H1 (cell line): ENCODE measurements around the gene UCP1. TPM values are rescaled to one million over a fixed set of nuclear protein-coding genes. Genes with fewer than 3 reads are reported as not detected.

ENCODE experiments used
- CTCF ChIA-PET: fragments of 300-600 bp; sonication (Branson Sonifier 250); formaldehyde crosslinking; loops from one replicate; lab custom pipeline; 2021; ENCODE audit not compliant: partially characterized antibody; lab: Charles Lee
- POLR2A ChIA-PET: fragments of 300-600 bp; sonication (Branson Sonifier 250); formaldehyde crosslinking; loops from one replicate; lab custom pipeline; 2021; ENCODE audit warnings: inconsistent platforms; ENCODE audit not compliant: partially characterized antibody; lab: Charles Lee
- DNase-seq, 2 experiments: peaks; one replicate each; pipeline versions ENCODE4 v3.0.0 to v3.0.0-alpha.2; 2010 to 2022; ENCODE audit warnings: low spot score in 2 of 2, low read depth in 1 of 2, mixed read lengths in 1 of 2
- FAIRE-seq: peaks from 2 replicates; lab custom pipeline; 2011; peaks lifted over from hg19 to GRCh38; lab: Jason Lieb, UNC
- H2AFZ ChIP-seq: 2 replicates; pipeline ENCODE4 v1.8.1; 2012; ENCODE audit warnings: low read length, inconsistent platforms
- H2AK5ac ChIP-seq: 2 replicates; pipeline ENCODE4 v1.6.1; 2013; ENCODE audit warnings: low read depth, low read length
- H2BK120ac ChIP-seq: replicated peaks from 2 replicates; pipeline ENCODE3; 2013; ENCODE audit warnings: low read depth, low read length, inconsistent platforms
- H2BK12ac ChIP-seq: 2 replicates; pipeline ENCODE4 v1.6.1; 2013; ENCODE audit warnings: low read depth, low read length
- H2BK15ac ChIP-seq: 2 replicates; pipeline ENCODE4 v1.6.1; 2013; ENCODE audit warnings: low read length
- H2BK20ac ChIP-seq: 2 replicates; pipeline ENCODE4 v1.6.1; 2013; ENCODE audit warnings: low read length
- H2BK5ac ChIP-seq: 2 replicates; pipeline ENCODE4 v1.6.1; 2013; ENCODE audit warnings: low read depth, low read length
- H3K14ac ChIP-seq: 2 replicates; pipeline ENCODE4 v1.6.1; 2013; ENCODE audit warnings: inconsistent platforms; ENCODE audit not compliant: insufficient read length
- H3K18ac ChIP-seq: 2 replicates; pipeline ENCODE4 v1.6.1; 2013; ENCODE audit warnings: low read length; ENCODE audit errors: extremely low read depth
- H3K23ac ChIP-seq: 2 replicates; pipeline ENCODE4 v1.6.1; 2013; ENCODE audit warnings: inconsistent platforms; ENCODE audit not compliant: insufficient read length
- H3K23me2 ChIP-seq: 2 replicates; pipeline ENCODE4 v1.6.1; 2013; ENCODE audit warnings: low read depth, low read length
- H3K27ac ChIP-seq: 2 replicates; pipeline ENCODE4 v1.6.1; 2011; ENCODE audit warnings: low read depth, low read length, inconsistent platforms
- H3K27me3 ChIP-seq, 4 experiments: replicated peaks in 1 of 4; 1 replicate in 1 of 4; 2 replicates in 3 of 4; pipeline versions ENCODE4 v1.6.1 to v1.8.1; 2011 to 2013; ENCODE audit warnings: low read length in 3 of 4, mild to moderate bottlenecking in 3 of 4, inconsistent platforms in 2 of 4, mixed read lengths in 2 of 4, moderate library complexity in 1 of 4; ENCODE audit not compliant: control insufficient read depth in 3 of 4, insufficient read depth in 3 of 4; ENCODE audit errors: extremely low read depth in 1 of 4
- H3K36me3 ChIP-seq, 4 experiments: 2 replicates each; pipeline versions ENCODE4 v1.6.1 to v1.8.1; 2011 to 2013; ENCODE audit warnings: mild to moderate bottlenecking in 4 of 4, low read length in 3 of 4, moderate library complexity in 2 of 4, control low read depth in 1 of 4, inconsistent platforms in 1 of 4; ENCODE audit not compliant: insufficient read depth in 4 of 4, control insufficient read depth in 2 of 4
- H3K4ac ChIP-seq: replicated peaks from 2 replicates; pipeline ENCODE3; 2013; ENCODE audit warnings: low read length, low read depth, mixed read lengths, inconsistent platforms; ENCODE audit not compliant: insufficient read length
- H3K4me1 ChIP-seq, 4 experiments: replicated peaks in 1 of 4; 1 replicate in 1 of 4; 2 replicates in 3 of 4; pipeline versions ENCODE4 v1.6.1 to v1.8.1; 2011 to 2013; ENCODE audit warnings: low read length in 3 of 4, inconsistent platforms in 2 of 4, mixed read lengths in 1 of 4; ENCODE audit not compliant: insufficient read depth in 4 of 4, control insufficient read depth in 3 of 4
- H3K4me2 ChIP-seq, 2 experiments: 2 replicates each; pipeline versions ENCODE4 v1.6.1 to v1.8.1; 2011 to 2013; ENCODE audit warnings: low read depth in 2 of 2, low read length in 2 of 2, control low read depth in 1 of 2, inconsistent platforms in 1 of 2, mild to moderate bottlenecking in 1 of 2; ENCODE audit not compliant: insufficient read depth in 1 of 2
- H3K4me3 ChIP-seq, 4 experiments: fragments of 200-600, 300-600 bp in 1 of 4; sonication (generic), shearing (Covaris generic), sonication (Bioruptor Twin) in 1 of 4; 2 replicates each; pipeline versions ENCODE4 v1.5.1 to v1.8.1; 2011 to 2016; ENCODE audit warnings: low read length in 4 of 4, low read depth in 3 of 4, control low read depth in 2 of 4, inconsistent platforms in 2 of 4, mild to moderate bottlenecking in 2 of 4, mixed read lengths in 1 of 4, moderate library complexity in 1 of 4; ENCODE audit not compliant: insufficient read depth in 2 of 4; ENCODE audit errors: extremely low read depth in 1 of 4
- H3K56ac ChIP-seq: replicated peaks from 2 replicates; pipeline ENCODE3; 2013; ENCODE audit warnings: low read depth, mild to moderate bottlenecking, mixed read lengths, low read length, inconsistent platforms; ENCODE audit not compliant: insufficient read length
- H3K79me1 ChIP-seq: 2 replicates; pipeline ENCODE4 v1.6.1; 2013; ENCODE audit warnings: low read depth, low read length, control low read depth
- H3K79me2 ChIP-seq, 2 experiments: 2 replicates each; pipeline versions ENCODE4 v1.6.1 to v1.8.1; 2012 to 2013; ENCODE audit warnings: low read length in 2 of 2, mild to moderate bottlenecking in 2 of 2, inconsistent platforms in 1 of 2; ENCODE audit not compliant: insufficient read depth in 2 of 2, control insufficient read depth in 1 of 2
- H3K9ac ChIP-seq, 4 experiments: replicated peaks in 1 of 4; 1 replicate in 1 of 4; 2 replicates in 3 of 4; pipeline versions ENCODE4 v1.6.1 to v1.8.1; 2011 to 2013; ENCODE audit warnings: low read depth in 3 of 4, low read length in 3 of 4, control low read depth in 2 of 4, mild to moderate bottlenecking in 2 of 4, moderate library complexity in 2 of 4, inconsistent platforms in 1 of 4; ENCODE audit errors: extremely low read depth in 1 of 4
- H3K9me3 ChIP-seq, 2 experiments: 2 replicates each; pipeline versions ENCODE4 v1.6.1 to v1.8.1; 2012 to 2013; ENCODE audit warnings: mild to moderate bottlenecking in 2 of 2, moderate library complexity in 2 of 2, control low read depth in 1 of 2, inconsistent platforms in 1 of 2, low read depth in 1 of 2, low read length in 1 of 2, mixed read lengths in 1 of 2; ENCODE audit not compliant: insufficient read depth in 2 of 2
- H4K20me1 ChIP-seq, 2 experiments: replicated peaks in 1 of 2; 2 replicates each; pipeline versions ENCODE3 to v1.8.1; 2011 to 2013; ENCODE audit warnings: inconsistent platforms in 2 of 2, low read length in 2 of 2, mild to moderate bottlenecking in 1 of 2; ENCODE audit not compliant: insufficient read depth in 2 of 2, control insufficient read depth in 1 of 2
- H4K5ac ChIP-seq: 2 replicates; pipeline ENCODE4 v1.6.1; 2013; ENCODE audit warnings: low read length, low read depth, mixed read lengths, inconsistent platforms; ENCODE audit not compliant: insufficient read length
- H4K8ac ChIP-seq: 2 replicates; pipeline ENCODE4 v1.8.0; 2013; ENCODE audit warnings: mild to moderate bottlenecking, moderate library complexity, low read length, inconsistent platforms; ENCODE audit not compliant: insufficient read depth; ENCODE audit errors: extremely low read depth
- H4K91ac ChIP-seq: replicated peaks from 2 replicates; pipeline ENCODE3; 2013; ENCODE audit warnings: low read length, mixed read lengths, inconsistent platforms; ENCODE audit not compliant: insufficient read length
- CHD1 ChIP-seq: IDR thresholded peaks from 2 replicates; pipeline ENCODE4 v1.6.1; 2012; ENCODE audit warnings: low read depth, low read length, improper control_type of control experiment
- CHD2 ChIP-seq: IDR thresholded peaks from 2 replicates; pipeline ENCODE4 v1.6.1; 2012; ENCODE audit warnings: low read length, improper control_type of control experiment
- E2F6 ChIP-seq: IDR thresholded peaks from 2 replicates; pipeline ENCODE4 v1.6.1; 2012; ENCODE audit warnings: inconsistent platforms
- MAFK ChIP-seq: IDR thresholded peaks from 2 replicates; pipeline ENCODE4 v1.6.1; 2012; ENCODE audit warnings: low read depth, mild to moderate bottlenecking, improper control_type of control experiment, low read length
- RAD21 ChIP-seq, 2 experiments: IDR thresholded peaks in 1 of 2; conservative IDR thresholded peaks in 1 of 2; 2 replicates each; pipeline ENCODE4 v1.6.1; 2011; ENCODE audit warnings: low read depth in 2 of 2, low read length in 2 of 2, improper control_type of control experiment in 1 of 2, inconsistent platforms in 1 of 2, mild to moderate bottlenecking in 1 of 2, moderate library complexity in 1 of 2
- RBBP5 ChIP-seq: IDR thresholded peaks from 2 replicates; pipeline ENCODE4 v1.7.1; 2012; ENCODE audit warnings: low read depth, mild to moderate bottlenecking, inconsistent platforms, low read length, moderate library complexity, borderline replicate concordance
- RNF2 ChIP-seq: fragments of 200-900, 300-1000 bp; sonication (generic); IDR thresholded peaks from 2 replicates; pipeline ENCODE4 v1.7.1; 2016; ENCODE audit warnings: borderline replicate concordance, low read depth, mild to moderate bottlenecking, antibody characterized with exemption, low read length; ENCODE audit not compliant: poor library complexity, severe bottlenecking; ENCODE audit errors: missing control alignments
- WGBS, 2 experiments: shearing (Covaris generic) in 1 of 2; methylation state at CpG; one replicate each; pipeline versions ENCODE4 v1.1.6 to v1.1.7; 2013 to 2015; ENCODE audit warnings: low lambda C conversion rate in 2 of 2, mixed read lengths in 2 of 2, inconsistent platforms in 1 of 2, low coverage in 1 of 2, missing lambda C conversion rate in 1 of 2; ENCODE audit not compliant: insufficient replicate concordance in 2 of 2, insufficient coverage in 1 of 2, insufficient read length in 1 of 2; ENCODE audit errors: extremely low coverage in 1 of 2, missing lambda C conversion rate in 1 of 2; 5-methylcytosine and 5-hydroxymethylcytosine counted together
- long read RNA-seq, 2 experiments: library from RNA in 1 of 2; library from capped mRNA in 1 of 2; stranded (forward); transcript quantifications; one replicate each; pipeline ENCODE4 v2.0.0, GENCODE V29; 2021; ENCODE audit warnings: inconsistent platforms in 1 of 2
- polyA minus RNA-seq, 3 experiments: library from RNA; depleted of rRNA, polyadenylated mRNA; stranded (reverse); fragments of >200 nt; gene quantifications; 1 replicate in 2 of 3; 2 replicates in 1 of 3; pipeline ENCODE4 v1.2.3, GENCODE V29; 2011
- polyA plus RNA-seq, 7 experiments: library from polyadenylated mRNA; depleted of rRNA in 3 of 7; stranded (reverse) in 5 of 7; unstranded in 2 of 7; fragments of >200 nt in 5 of 7; fragments of 200-250 nt in 2 of 7; gene quantifications; 1 replicate in 5 of 7; 2 replicates in 1 of 7; 4 replicates in 1 of 7; pipeline versions ENCODE4 v1.2.1 to v1.2.3, GENCODE V29; 2011 to 2013; ENCODE audit warnings: missing spikeins in 2 of 7, mixed read lengths in 2 of 7
- total RNA-seq: library from RNA; stranded (reverse); fragmentation: NEBNext Ultra II Directional; extraction: Animal tissue kit (Norgen Biotek cat#: 25700); gene quantifications from 2 replicates; pipeline ENCODE4 v1.2.1, GENCODE V29; 2021

The UCP1 gene
- total RNA-seq (0.20 and 0.29 TPM in 2 replicates), polyA plus RNA-seq (2011; rRNA removed) (0.22 and 0.44 TPM in 2 replicates), polyA minus RNA-seq (2011; rRNA and poly(A)+ RNA removed) (0.19 and 0.63 TPM in 2 replicates)
- 0.32 TPM for polyA plus RNA-seq (2011; cell fraction: cytosol; rRNA removed)
- polyA plus RNA-seq (2011; cell fraction: nucleus; rRNA removed): 0.31 TPM
- 0.20 to 0.65 TPM (median 0.46 TPM) in 4 replicates for polyA plus RNA-seq (2012, experiment 1 of 2)
- 0.20 TPM for polyA plus RNA-seq (2012, experiment 2 of 2)
- 0.18 TPM for polyA plus RNA-seq (2013, experiment 1 of 2)
- polyA plus RNA-seq (2013, experiment 2 of 2): 0.07 TPM
- not detected for polyA minus RNA-seq (2011; cell fraction: cytosol; rRNA and poly(A)+ RNA removed)
- polyA minus RNA-seq (2011; cell fraction: nucleus; rRNA and poly(A)+ RNA removed): not detected
- long read RNA-seq, experiment 1: 0 reads
- long read RNA-seq, experiment 2: 0 reads

- ChIA-PET POLR2A (interaction anchor here (0.6 to 2.6 kb wide), 6 partner anchors 8 to 183 kb away, joined by 3 to 8 read pairs (median 3); no protein-coding TSS in a partner anchor), CTCF (interaction anchor here (0.6 to 2.2 kb wide), 14 partner anchors 12 to 784 kb away, joined by 3 to 11 read pairs (median 4); partner anchors contain the start of genes ELMOD2 and TBC1D9)
- Histone ChIP-seq H3K56ac (no peak within 1 kb of the TSS), H3K4ac (no peak within 1 kb of the TSS), H3K36me3 (no peaks in the 10 kb centered on the region), H2BK20ac (no peak within 1 kb of the TSS), H4K20me1 (no peaks in the 10 kb centered on the region), H2BK120ac (no peak within 1 kb of the TSS), H3K9ac (peak within 1 kb of the TSS in 1 of 4 experiments; percentile 44; a peak in 2 of 7 replicates), H4K8ac (peak within 1 kb of the TSS; percentile 11), H3K23ac (no peak within 1 kb of the TSS), H2BK12ac (peak within 1 kb of the TSS; percentile 30; the same call in 1 of the 2 replicates), H3K79me1 (no peaks in the 10 kb centered on the region), H3K79me2 (no peaks in the 10 kb centered on the region), H3K18ac (no peak within 1 kb of the TSS), H3K9me3 (peaks cover 0 to 3% of the 10 kb centered on the region in 2 experiments; a peak in 1 of 4 replicates), H2BK5ac (no peak within 1 kb of the TSS), H4K5ac (no peak within 1 kb of the TSS), H2BK15ac (0 out of 2 replicates have a peak within 1 kb of the TSS, but pooled peaks have one; percentile 34), H3K4me3 (peak within 1 kb of the TSS; percentile 45 to 64 (median 56)), H3K27ac (no peak within 1 kb of the TSS), H3K14ac (no peak within 1 kb of the TSS), H3K4me1 (peaks cover 0 to 8% (median 3%) of the 10 kb centered on the region in 4 experiments; a peak in 3 of 7 replicates), H3K23me2 (peaks cover 10% of the 10 kb centered on the region), H2AK5ac (no peak within 1 kb of the TSS), H4K91ac (no peak within 1 kb of the TSS), H3K27me3 (peaks cover 29 to 50% (median 41%) of the 10 kb centered on the region in 4 experiments), H2AFZ (peak within 1 kb of the TSS; percentile 88), H3K4me2 (peak within 1 kb of the TSS; percentile 82 to 92)
- DNase-seq: peak in 1 of 2 experiments; percentile 74
- FAIRE-seq: no peak
- 2% methylated on average over 57 of the region's 69 CpGs; no CpG with 5 or more reads in 1 of the 2 experiments for WGBS, 2 experiments
- peak; percentile 49; the same call in 1 of the 2 replicates for TF ChIP-seq RBBP5
- TF ChIP-seq MAFK: no peak
- peak; percentile 72; the same call in 1 of the 2 replicates for TF ChIP-seq E2F6
- TF ChIP-seq RNF2: peak; percentile 28
- TF ChIP-seq CHD2: 0 out of 2 replicates have a peak, but pooled peaks have one; percentile 32
- TF ChIP-seq CHD1: no peak
- TF ChIP-seq RAD21 (IDR thresholded peaks at IDR 0.05 in 1 of 2, conservative IDR thresholded peaks at IDR 0.05 in 1 of 2; ENCODE audit: low read depth in 2 of 2, low read length in 2 of 2): no peak
Measured at GRCh38 chr4:140568507-140569306, at the start of gene UCP1. TSS of gene UCP1 (minus strand) at chr4:140568961. CDS start at chr4:140568729, 232 bp downstream.
